Activated CD4-positive, CD25-positive, alpha-beta regulatory T cell (primary cell): ENCODE data around the gene FBP2.

Source experiments
- DNase-seq, 4 experiments: peaks; one replicate each; lab custom pipeline; 2025; lab: John Stamatoyannopoulos, UW

FBP2 gene

GRCh38 chr9:94593459-94594345, at the start of gene FBP2:
Gene FBP2, minus strand, starts transcription at chr9:94593824. Its CDS starts 98 bp downstream, at chr9:94593726.
- DNase-seq, result no peak

- no peak for DNase-seq
These were observed 49.6 kb upstream of the FBP2 start for GRCh38 chr9:94643176-94643575.

- DNase-seq, result no peak
These were observed 48.9 kb upstream of the FBP2 start for GRCh38 chr9:94642501-94642900.

- no peak for DNase-seq
These were observed 46.4 kb upstream of the FBP2 start for GRCh38 chr9:94639999-94640376.

GRCh38 chr9:94639061-94639998, 45.7 kb upstream of the FBP2 start, which contains the start of gene FBP1:
Gene FBP1, minus strand, starts transcription at chr9:94639518. Its CDS starts 208 bp downstream, at chr9:94639310.
- peak in 2 of 4 experiments; percentile 12 to 14 for DNase-seq

GRCh38 chr9:94638335-94639060, 44.9 kb upstream of the FBP2 start:
- DNase-seq, result no peak

GRCh38 chr9:94632737-94633136, 39.1 kb upstream of the FBP2 start:
- DNase-seq, result no peak

GRCh38 chr9:94631599-94631998, 38.0 kb upstream of the FBP2 start:
- no peak for DNase-seq

GRCh38 chr9:94630833-94631232, 37.2 kb upstream of the FBP2 start:
- no peak for DNase-seq

- no peak for DNase-seq
These were observed 36.7 kb upstream of the FBP2 start for GRCh38 chr9:94630281-94630680.

- DNase-seq, result no peak
These were observed 33.7 kb upstream of the FBP2 start for GRCh38 chr9:94627287-94627686.

- no peak for DNase-seq
These were observed 32.2 kb upstream of the FBP2 start for GRCh38 chr9:94625835-94626234.

GRCh38 chr9:94624629-94625028, 31.0 kb upstream of the FBP2 start:
- no peak for DNase-seq

GRCh38 chr9:94623253-94623652, 29.6 kb upstream of the FBP2 start:
- DNase-seq, result no peak

- no peak for DNase-seq
These were observed 28.6 kb upstream of the FBP2 start for GRCh38 chr9:94622087-94622800.

GRCh38 chr9:94619026-94619425, 25.4 kb upstream of the FBP2 start:
- no peak for DNase-seq

- no peak for DNase-seq
These were observed 19.4 kb upstream of the FBP2 start for GRCh38 chr9:94613003-94613402.

GRCh38 chr9:94612071-94612470, 18.4 kb upstream of the FBP2 start:
- DNase-seq, result no peak

- peak in 2 of 4 experiments; percentile 7 to 30 for DNase-seq
These were observed 18.0 kb upstream of the FBP2 start for GRCh38 chr9:94611638-94612068.

GRCh38 chr9:94610181-94610606, 16.6 kb upstream of the FBP2 start:
- DNase-seq, result no peak

GRCh38 chr9:94607423-94607691, 13.7 kb upstream of the FBP2 start:
- DNase-seq, result no peak
